Skeletal muscle tissue (tissue), 4 donors: Measurements from ENCODE around the gene DDX50. TPM values are rescaled to one million over a fixed set of nuclear protein-coding genes. Genes with fewer than 3 reads are reported as not detected.
A peak's percentile ranks its signal among the peaks of the same experiment; 100 is the strongest.
"Not testable (repeated sequence)": the region's sequence is repeated elsewhere in the genome, so short reads cannot be mapped to it uniquely, and the experiment has no call there.

Experiments used
- H3K27ac ChIP-seq: one replicate; pipeline ENCODE4 v1.7.0; 2013; ENCODE audit warnings: mild to moderate bottlenecking, low read depth, low read length, inconsistent platforms
- H3K27me3 ChIP-seq, 3 donors: one replicate each; pipeline ENCODE4 v1.7.0; 2013; ENCODE audit warnings: low read length in 3 of 3; ENCODE audit not compliant: control insufficient read depth in 3 of 3, insufficient read depth in 3 of 3
- H3K36me3 ChIP-seq, 3 donors: one replicate each; pipeline ENCODE4 v1.7.0; 2013; ENCODE audit warnings: low read length in 3 of 3; ENCODE audit not compliant: control insufficient read depth in 3 of 3, insufficient read depth in 3 of 3
- H3K4me1 ChIP-seq, 3 donors: one replicate each; pipeline ENCODE4 v1.7.0; 2013; ENCODE audit warnings: low read length in 3 of 3, mild to moderate bottlenecking in 3 of 3; ENCODE audit not compliant: control insufficient read depth in 3 of 3, insufficient read depth in 3 of 3
- H3K4me3 ChIP-seq, 3 donors: one replicate each; pipeline ENCODE4 v1.7.0; 2013; ENCODE audit warnings: low read length in 3 of 3
- H3K9ac ChIP-seq, 3 donors: one replicate each; pipeline ENCODE4 v1.7.0; 2013; ENCODE audit warnings: low read length in 3 of 3, mild to moderate bottlenecking in 3 of 3, moderate library complexity in 2 of 3, low read depth in 1 of 3
- H3K9me3 ChIP-seq, 3 donors: one replicate each; pipeline ENCODE4 v1.7.0; 2013; ENCODE audit warnings: low read length in 3 of 3; ENCODE audit not compliant: control insufficient read depth in 3 of 3
- total RNA-seq: library from RNA; depleted of rRNA; stranded (reverse); fragments of >200 nt; gene quantifications from one replicate; pipeline ENCODE4 v1.2.3, GENCODE V29; 2014
- donor health status: Osteomylitis.

The DDX50 gene
- total RNA-seq, 1 donor from 2014 or later, result 42.3 TPM

DNA sequence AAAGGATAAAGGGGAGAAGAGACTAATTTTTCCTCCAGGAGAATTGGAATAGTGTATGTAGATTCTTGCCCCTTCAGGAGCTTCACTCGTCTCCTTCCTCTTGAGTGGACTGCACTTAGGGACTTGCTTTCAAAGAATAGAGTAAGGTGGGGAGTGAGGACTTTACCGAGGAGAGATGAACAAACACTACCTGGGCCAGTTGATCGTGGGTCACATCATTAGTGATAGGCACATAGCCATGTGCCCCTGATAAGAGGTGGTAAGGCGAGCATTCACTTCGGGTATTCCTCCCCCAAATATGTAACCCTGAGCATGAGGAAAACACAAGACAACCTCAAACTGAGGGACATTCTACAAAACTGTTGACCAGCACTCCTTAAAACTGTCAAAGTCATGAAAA, 72.9 kb downstream of the DDX50 start:
- Histone ChIP-seq H3K4me3 (no peak overlapping the region), H3K27ac (no peak overlapping the region), H3K9me3 (no peaks in the 10 kb centered on the region), H3K36me3 (peaks cover 48 to 80% (median 77%) of the 10 kb centered on the region in 3 donors), H3K9ac (no peak overlapping the region), H3K4me1 (no peaks in the 10 kb centered on the region), H3K27me3 (no peaks in the 10 kb centered on the region)

DNA sequence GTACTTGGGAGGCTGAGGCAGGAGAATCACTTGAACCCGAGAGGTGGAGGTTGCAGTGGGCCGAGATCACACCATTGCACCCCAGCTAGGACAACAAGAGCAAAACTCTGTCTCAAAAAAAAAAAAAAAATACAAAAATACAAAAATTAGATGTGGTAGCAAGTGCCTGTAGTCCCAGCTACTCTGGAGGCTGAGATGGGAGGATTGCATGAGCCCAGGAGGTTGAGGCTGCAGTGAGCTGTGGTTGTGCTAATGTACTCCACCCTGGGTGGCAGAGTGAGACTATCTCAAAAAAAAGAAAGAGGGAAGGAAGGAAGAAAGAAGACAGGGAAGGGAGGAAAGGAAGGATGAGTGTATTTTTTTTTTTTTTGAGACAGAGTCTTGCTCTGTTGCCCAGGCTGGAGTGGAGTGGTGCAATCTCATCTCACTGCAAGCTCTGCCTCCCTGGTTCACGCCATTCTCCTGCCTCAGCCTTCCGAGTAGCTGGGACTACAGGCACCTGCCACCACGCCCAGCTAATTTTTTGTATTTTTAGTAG, 74.9 kb downstream of the DDX50 start:
- H3K4me3 ChIP-seq, H3K27me3 ChIP-seq, H3K9ac ChIP-seq, H3K27ac ChIP-seq, H3K9me3 ChIP-seq, H3K4me1 ChIP-seq: not testable (repeated sequence)
- H3K36me3 ChIP-seq, result peaks cover 49 to 76% (median 75%) of the 10 kb centered on the region in 3 donors

DNA sequence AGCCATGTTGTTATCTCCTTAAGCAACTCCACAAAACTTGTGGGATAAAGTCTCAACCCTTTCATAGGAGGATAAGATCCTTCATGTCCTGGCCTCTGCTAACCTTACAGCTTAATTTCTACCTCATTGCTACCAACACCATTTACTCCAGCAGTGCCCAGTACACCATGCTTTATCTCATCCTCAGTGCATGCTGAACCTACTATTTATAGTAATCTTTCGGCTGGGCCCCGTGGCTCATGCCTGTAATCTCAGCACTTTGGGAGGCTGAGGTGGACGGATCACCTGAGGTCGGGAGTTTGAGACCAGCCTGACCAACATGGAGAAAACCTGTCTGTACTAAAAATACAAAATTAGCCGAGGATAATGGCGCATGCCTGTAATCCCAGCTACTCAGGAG, 78.6 kb downstream of the DDX50 start:
- not testable (repeated sequence) for H3K9me3 ChIP-seq, H3K4me3 ChIP-seq, H3K9ac ChIP-seq, H3K4me1 ChIP-seq, H3K27me3 ChIP-seq, H3K27ac ChIP-seq
- peaks cover 32 to 67% (median 65%) of the 10 kb centered on the region in 3 donors for H3K36me3 ChIP-seq

DNA sequence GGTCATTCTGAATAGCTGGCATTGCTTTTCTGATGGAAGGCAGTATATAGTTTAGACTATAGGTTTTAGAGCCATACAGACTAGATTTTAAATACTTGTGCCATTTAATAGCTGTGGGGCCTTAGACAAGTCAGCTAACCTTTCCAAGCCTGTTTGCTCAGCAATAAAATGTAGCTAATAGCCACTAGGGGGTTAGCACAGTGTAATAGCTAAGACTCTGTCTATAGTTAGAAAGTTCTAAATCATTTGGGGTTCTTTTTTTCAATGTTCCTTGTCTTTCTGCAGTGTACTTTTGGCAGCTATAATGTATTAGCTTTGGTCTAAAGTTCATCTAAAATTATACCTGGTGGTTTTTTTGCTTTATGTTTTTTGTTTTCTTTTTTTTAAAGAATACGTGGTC, 80.0 kb downstream of the DDX50 start:
- Histone ChIP-seq H3K27ac (no peak overlapping the region), H3K36me3 (peaks cover 24 to 59% (median 56%) of the 10 kb centered on the region in 3 donors), H3K4me3 (no peak overlapping the region), H3K9me3 (no peaks in the 10 kb centered on the region), H3K27me3 (no peaks in the 10 kb centered on the region), H3K4me1 (no peaks in the 10 kb centered on the region), H3K9ac (no peak overlapping the region)

DNA sequence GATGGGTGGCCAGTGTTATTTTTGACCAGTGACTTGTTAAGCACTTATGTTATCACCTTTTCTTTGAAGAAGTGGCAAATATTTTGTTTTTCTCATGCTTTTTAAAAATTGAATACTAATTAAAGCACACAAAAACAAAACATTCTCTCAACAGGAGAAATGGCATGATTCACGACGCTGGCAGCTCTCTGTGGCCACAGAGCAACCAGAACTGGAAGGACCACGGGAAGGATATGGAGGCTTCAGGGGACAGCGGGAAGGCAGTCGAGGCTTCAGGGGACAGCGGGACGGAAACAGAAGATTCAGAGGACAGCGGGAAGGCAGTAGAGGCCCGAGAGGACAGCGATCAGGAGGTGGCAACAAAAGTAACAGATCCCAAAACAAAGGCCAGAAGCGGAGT, 81.3 kb downstream of the DDX50 start:
- H3K9me3 ChIP-seq, result no peaks in the 10 kb centered on the region
- no peak overlapping the region for H3K4me3 ChIP-seq
- H3K27ac ChIP-seq, result no peak overlapping the region
- peaks cover 20 to 56% (median 50%) of the 10 kb centered on the region in 3 donors for H3K36me3 ChIP-seq
- no peaks in the 10 kb centered on the region for H3K27me3 ChIP-seq
- H3K4me1 ChIP-seq, result no peaks in the 10 kb centered on the region
- no peak overlapping the region for H3K9ac ChIP-seq

DNA sequence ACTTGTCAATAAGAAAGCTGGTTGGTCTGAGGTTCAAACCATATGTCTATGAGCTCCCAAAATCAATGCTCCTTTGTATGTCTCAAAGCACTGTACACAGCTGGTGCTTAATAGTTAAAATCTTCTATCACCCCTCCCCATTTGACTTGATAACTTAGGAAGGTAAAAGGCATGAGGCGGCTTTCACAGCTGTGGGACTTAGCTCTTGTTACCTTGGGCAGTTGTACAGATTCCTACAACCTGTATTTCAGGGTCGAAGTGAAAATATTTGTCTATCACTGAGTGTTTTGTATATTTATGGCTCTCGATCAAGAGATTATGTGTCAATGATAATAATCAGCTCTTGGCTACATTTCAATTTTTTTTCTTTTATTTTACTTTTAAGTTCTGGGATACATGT, 86.5 kb downstream of the DDX50 start:
- no peak overlapping the region for H3K27ac ChIP-seq
- no peak overlapping the region for H3K4me3 ChIP-seq
- no peaks in the 10 kb centered on the region for H3K27me3 ChIP-seq
- peaks cover 9 to 13% (median 12%) of the 10 kb centered on the region in 3 donors for H3K36me3 ChIP-seq
- no peak overlapping the region for H3K9ac ChIP-seq
- no peaks in the 10 kb centered on the region for H3K9me3 ChIP-seq
- H3K4me1 ChIP-seq, result peaks cover 23 to 28% (median 23%) of the 10 kb centered on the region in 3 donors

DNA sequence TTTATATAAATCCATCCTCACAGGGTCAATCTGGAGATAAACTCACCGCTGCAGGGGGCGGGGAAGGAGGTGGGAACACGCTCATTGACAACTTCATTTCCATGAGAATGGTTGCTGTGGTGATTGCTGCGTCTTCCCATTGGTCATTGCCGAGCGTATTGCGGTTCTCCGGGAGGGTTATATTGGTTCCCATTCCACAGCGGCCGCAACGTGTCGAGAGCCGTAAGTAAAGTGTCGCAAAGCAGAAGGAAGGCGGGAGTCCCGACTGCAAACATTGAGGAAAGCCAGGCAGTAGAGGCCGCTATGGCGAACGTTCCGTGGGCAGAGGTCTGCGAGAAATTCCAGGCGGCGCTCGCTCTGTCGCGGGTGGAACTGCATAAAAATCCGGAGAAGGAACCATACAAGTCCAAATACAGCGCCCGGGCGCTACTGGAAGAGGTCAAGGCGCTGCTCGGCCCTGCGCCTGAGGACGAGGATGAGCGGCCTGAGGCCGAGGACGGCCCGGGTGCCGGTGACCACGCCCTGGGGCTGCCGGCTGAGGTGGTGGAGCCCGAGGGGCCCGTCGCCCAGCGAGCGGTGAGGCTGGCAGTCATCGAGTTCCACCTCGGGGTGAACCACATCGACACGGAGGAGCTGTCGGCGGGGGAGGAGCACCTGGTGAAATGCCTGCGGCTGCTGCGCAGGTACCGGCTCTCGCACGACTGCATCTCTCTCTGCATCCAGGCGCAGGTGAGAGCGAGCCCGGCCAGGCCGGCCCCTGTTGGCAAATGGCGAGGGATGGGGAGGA, 87.6 kb downstream of the DDX50 start, which contains the start of gene KIFBP:
Gene KIFBP, plus strand, starts transcription at position 274 of the 787 bp plus-strand sequence. Its CDS starts 30 bp downstream, at position 304.
- Histone ChIP-seq H3K4me1 (peaks cover 30 to 34% (median 30%) of the 10 kb centered on the region in 3 donors), H3K27ac (peak within 1 kb of the TSS; percentile 71), H3K4me3 (peak within 1 kb of the TSS; percentile 97 to 99 (median 97)), H3K9ac (peak within 1 kb of the TSS; percentile 94 to 95 (median 94)), H3K27me3 (no peaks in the 10 kb centered on the region), H3K36me3 (peaks cover 2 to 4% (median 4%) of the 10 kb centered on the region in 3 donors), H3K9me3 (no peaks in the 10 kb centered on the region)

DNA sequence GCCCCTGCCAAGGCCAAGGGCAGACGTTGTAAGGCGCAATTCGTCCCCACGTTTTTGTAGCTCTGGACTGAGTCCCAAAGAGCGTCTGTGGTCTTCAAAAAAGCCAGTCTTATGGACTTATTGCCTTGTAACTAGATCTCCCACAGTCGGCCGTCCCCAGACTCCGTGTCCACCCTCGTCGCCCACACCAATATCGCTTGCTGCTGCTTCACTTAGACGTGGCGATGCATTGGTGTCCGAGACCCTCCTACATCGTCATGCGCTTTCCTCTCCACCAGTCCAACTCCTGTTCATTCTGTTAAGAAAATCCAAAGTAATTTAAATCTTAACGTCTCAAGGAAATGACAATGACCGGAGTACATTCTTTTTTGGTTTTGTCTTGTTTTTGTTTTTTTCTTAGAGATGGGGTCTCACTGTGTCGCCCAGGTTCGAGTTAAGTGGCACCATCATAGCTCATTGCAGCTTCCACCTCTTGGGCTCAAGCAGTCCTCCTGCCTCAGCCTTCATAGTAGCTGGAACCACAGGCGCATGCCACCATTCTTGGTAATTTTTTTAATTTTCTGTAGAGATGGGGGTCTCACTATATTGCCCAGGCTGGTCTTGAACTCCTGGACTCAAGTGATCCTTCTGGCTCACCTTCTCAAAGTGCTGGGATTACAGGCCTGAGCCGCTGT, 88.3 kb downstream of the DDX50 start:
- Histone ChIP-seq H3K9ac (peak overlapping the region; percentile 94 to 95 (median 94)), H3K9me3 (no peaks in the 10 kb centered on the region), H3K27me3 (no peaks in the 10 kb centered on the region), H3K27ac (peak overlapping the region; percentile 71), H3K4me3 (peak overlapping the region; percentile 97 to 99 (median 97)), H3K36me3 (peaks cover 0 to 4% (median 0%) of the 10 kb centered on the region in 3 donors), H3K4me1 (peaks cover 30 to 34% (median 30%) of the 10 kb centered on the region in 3 donors)

DNA sequence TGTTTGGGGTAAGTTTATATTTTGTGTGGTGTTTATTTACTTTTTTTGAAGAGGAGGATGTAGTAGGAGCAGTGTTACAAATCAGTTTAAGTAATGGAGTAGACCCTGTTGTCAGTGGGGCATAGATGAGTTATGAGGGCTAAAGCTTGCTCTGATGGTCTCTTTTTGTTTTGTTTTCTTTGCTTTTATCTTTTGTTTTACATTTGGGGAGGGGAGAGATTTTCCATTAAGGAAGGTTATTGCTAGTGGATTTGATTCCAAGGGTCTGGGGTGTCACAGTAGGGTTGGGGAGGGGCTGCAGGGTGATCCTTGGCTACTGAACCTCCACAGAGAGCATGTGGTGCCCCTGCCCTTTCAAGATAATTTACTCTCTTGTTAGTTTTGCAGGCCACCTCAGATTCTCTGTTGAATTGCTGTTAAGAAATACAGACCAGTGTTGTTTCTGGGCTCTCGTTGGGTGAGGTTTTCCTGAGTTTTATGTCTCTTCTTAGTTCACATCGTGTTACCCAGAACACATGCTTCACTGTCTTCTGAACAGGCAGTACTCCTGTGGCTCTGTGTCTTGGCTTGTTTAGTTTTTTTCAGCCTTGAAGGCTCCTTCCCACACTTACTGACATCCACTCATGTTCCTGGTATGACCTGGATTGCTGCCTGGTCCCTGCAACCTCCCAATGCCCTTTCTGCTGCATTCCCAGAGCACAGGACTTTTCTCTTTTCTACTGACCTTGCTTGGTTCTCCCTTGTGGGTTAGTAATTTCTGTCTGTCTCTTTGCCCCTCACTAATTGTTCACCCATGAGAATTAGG, 91.7 kb downstream of the DDX50 start:
- Histone ChIP-seq H3K9ac (peak overlapping the region in 2 of 3 donors; percentile 47 to 52), H3K4me3 (peak overlapping the region in 1 of 3 donors; percentile 29), H3K27me3 (no peaks in the 10 kb centered on the region), H3K4me1 (peaks cover 30 to 41% (median 38%) of the 10 kb centered on the region in 3 donors), H3K36me3 (peaks cover 0 to 4% (median 0%) of the 10 kb centered on the region in 3 donors), H3K9me3 (no peaks in the 10 kb centered on the region), H3K27ac (peak overlapping the region; percentile 31)
